Measurements from ENCODE around the gene SZRD1.

Gene SZRD1

DNA sequence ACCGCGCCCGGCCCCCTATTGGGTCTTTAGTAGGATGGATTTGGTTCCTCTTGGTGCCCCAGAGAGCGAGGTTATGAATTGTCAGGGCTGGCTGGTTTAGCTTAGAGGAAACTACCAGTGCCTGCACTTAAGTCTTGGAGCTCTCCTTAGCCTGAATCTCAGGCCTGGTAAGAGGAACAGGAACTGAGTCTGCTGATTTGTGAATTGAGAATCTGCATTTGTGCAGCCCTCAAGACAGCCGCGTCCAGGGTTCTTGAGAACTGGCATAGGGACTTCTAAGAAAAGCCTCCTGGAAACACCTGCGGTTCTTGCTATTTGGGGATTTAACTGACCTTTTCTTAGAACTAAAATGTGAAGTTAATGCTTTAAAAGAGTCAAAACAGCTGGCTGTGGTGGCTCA is 75.2 kb downstream of the SZRD1 start:
- DNase-seq, result no peak

DNA sequence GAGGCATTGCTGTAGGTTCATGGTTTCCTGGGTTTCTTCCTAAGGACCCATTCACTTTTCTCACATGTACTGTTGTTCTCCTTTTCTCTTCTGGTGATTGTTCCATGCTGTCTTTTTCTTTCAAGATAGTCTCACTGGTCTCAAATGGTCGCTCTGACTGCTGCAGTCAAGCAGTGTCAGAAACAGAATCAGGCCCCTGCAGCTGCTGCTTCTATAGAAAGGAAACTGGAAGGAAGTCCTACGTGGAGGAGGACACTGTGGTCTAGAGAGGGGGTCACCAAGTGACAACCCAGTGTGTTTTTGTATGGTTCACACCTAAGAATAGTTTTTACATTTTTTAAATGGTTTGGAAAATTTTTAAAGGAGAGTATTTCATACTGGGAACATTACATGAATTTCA is 75.9 kb downstream of the SZRD1 start:
- DNase-seq, result no peak

DNA sequence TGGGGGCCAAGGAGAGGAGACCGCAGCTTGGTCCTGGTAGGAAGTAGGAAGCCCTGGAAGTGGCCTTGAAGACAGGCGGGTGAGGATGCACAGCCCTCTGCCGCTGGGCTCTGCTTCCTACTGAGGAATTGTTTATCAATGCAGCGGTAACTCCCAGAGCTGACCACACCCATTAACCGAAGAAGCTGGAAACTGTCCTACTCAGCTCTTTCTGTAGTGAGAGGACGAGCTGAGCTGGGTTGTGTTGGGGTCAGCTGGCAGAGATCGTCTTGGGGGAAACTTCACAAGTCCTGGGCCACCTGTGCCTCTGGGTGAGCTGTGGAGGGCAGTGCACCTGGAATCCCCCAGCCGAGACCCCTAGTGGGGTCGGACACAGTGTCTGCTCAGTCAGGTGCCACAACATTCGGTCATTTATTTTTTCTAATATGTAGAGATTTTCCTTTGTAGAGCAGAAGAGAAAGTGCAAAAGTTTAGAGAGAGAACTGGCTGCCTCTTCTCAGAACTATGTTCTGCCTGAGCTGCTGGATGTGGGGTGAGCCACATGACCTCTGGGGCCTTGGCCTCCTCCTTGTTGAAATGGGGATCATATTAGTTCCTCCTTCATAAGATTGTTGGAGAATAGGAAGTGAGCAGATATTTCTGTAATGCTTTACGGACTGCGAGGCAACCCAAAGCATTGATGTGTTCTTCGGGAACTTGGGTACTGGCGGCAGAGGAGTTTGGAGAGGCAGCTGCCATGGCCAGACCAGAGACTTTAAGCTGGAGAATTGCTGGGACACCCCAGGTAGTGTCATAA is 77.1 kb downstream of the SZRD1 start:
- no peak for DNase-seq

DNA sequence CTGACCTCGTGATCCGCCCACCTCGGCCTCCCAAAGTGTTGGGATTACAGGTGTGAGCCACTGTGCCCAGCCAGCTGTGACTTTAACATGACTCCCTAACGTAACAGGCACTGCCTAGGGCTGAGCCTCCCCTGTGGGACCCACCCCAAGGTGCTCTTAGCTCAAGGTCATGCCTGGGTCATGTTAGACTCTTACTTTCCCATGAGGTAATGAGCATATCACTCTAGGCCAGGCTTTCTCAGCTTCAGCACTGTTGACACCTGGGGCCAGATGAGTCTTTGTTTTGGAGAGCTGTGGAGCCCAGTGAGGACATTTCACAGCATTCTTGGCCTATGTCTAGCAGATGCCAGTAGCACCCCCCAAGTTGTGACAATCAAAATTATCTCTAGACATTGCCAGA is 78.0 kb downstream of the SZRD1 start:
- DNase-seq, result no peak

DNA sequence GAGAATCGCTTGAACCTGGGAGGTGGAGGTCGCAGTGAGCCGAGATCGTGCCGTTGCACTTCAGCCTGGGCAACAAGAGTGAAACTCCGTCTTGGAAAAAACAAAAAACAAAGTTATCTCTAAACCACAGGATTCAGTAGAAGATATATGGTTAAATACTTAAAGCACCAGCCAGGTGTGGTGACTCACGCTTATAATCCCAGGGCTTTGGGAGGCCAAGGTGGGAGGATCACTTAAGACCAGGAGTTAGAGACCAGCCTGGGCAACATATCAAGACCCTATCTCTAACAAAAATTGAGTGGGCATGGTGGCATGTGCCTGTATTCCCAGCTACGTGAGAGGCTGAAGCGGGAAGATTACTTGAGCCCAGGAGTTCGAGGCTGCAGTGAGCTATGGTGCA is 79.1 kb downstream of the SZRD1 start:
- no peak for DNase-seq

DNA sequence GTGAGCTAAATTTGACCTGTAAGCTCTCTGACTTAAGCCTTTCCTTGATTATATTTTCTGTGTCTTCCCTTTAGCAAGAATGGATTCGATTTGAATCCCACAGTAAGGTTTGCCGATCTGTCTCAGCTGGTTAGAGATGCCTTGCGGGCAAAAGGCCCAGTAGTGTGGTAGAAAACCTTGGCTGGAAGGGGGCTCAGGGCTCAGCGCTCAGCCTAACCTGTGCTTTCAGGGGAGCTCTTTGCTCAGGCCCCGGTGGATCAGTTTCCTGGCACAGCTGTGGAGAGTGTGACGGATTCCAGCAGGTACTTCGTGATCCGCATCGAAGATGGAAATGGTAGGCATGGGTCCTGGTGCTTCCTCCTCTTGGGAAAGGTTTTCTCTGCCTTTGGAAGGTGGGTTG is 80.6 kb downstream of the SZRD1 start:
- no peak for DNase-seq
